ENCODE results near the gene COMMD7. TPM values are rescaled to one million over a fixed set of nuclear protein-coding genes. Genes with fewer than 3 reads are reported as not detected.
A peak's percentile ranks its signal among the peaks of the same experiment; 100 is the strongest.

The COMMD7 gene
- total RNA-seq, 1 donor from 2014 or later = 48.1 TPM

GRCh38 chr20:32761417-32761830, 18.2 kb upstream of the COMMD7 start:
- Mint-ChIP-seq H3K27ac (ENCODE audit: unreplicated experiment) (no peak overlapping the region), H3K9me3 (ENCODE audit: unreplicated experiment) (no peaks in the 10 kb centered on the region)
- TF ChIP-seq, protein P1, sequence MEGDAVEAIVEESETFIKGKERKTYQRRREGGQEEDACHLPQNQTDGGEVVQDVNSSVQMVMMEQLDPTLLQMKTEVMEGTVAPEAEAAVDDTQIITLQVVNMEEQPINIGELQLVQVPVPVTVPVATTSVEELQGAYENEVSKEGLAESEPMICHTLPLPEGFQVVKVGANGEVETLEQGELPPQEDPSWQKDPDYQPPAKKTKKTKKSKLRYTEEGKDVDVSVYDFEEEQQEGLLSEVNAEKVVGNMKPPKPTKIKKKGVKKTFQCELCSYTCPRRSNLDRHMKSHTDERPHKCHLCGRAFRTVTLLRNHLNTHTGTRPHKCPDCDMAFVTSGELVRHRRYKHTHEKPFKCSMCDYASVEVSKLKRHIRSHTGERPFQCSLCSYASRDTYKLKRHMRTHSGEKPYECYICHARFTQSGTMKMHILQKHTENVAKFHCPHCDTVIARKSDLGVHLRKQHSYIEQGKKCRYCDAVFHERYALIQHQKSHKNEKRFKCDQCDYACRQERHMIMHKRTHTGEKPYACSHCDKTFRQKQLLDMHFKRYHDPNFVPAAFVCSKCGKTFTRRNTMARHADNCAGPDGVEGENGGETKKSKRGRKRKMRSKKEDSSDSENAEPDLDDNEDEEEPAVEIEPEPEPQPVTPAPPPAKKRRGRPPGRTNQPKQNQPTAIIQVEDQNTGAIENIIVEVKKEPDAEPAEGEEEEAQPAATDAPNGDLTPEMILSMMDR (IDR thresholded peaks at IDR 0.05) = no peak

DNA sequence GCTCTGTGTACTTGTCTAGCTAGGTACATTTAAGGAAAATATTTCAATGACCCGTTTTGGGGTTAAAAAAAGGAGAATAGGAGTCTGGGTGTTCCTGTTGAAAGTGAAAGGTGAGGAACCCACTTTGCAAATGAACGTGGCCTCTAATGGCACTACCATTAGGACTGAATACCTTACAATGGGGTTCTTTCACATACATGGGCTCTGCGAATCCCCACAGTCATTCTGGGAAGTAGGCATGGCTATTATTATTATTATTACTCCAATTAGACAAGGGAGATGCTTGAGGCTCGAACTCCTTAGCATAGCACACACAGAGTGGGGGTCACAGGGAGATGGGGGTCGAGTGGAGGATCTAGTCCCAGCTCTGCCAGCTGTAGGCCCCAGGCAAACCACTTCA, 12.9 kb upstream of the COMMD7 start:
- Mint-ChIP-seq H3K4me1 (ENCODE audit: unreplicated experiment) (no peaks in the 10 kb centered on the region), H3K36me3 (ENCODE audit: unreplicated experiment) (no peaks in the 10 kb centered on the region), H3K27me3 (ENCODE audit: unreplicated experiment) (no peaks in the 10 kb centered on the region), H3K4me3 (ENCODE audit: unreplicated experiment) (no peak overlapping the region), H3K27ac (ENCODE audit: unreplicated experiment) (no peak overlapping the region), H3K9me3 (ENCODE audit: unreplicated experiment) (no peaks in the 10 kb centered on the region)
- TF ChIP-seq, protein P1 (IDR thresholded peaks at IDR 0.05) = no peak
- DNase-seq (ENCODE audit: extremely low spot score, unreplicated experiment) = no peak

More at GRCh38 chr20:32761417-32761830, 18.2 kb upstream of the COMMD7 start:
- Mint-ChIP-seq H3K4me3 (ENCODE audit: unreplicated experiment) (peak overlapping the region; percentile 69), H3K27me3 (ENCODE audit: unreplicated experiment) (no peaks in the 10 kb centered on the region), H3K4me1 (ENCODE audit: unreplicated experiment) (peaks cover 9% of the 10 kb centered on the region), H3K36me3 (ENCODE audit: unreplicated experiment) (no peaks in the 10 kb centered on the region)
- DNase-seq (ENCODE audit: extremely low spot score, unreplicated experiment) = no peak

GRCh38 chr20:32753731-32754130, 10.5 kb upstream of the COMMD7 start:
- H3K4me3 Mint-ChIP-seq (ENCODE audit: unreplicated experiment) = no peak overlapping the region
- DNase-seq (ENCODE audit: extremely low spot score, unreplicated experiment) = no peak
- H3K27ac Mint-ChIP-seq (ENCODE audit: unreplicated experiment) = no peak overlapping the region
- no peaks in the 10 kb centered on the region for H3K9me3 Mint-ChIP-seq (ENCODE audit: unreplicated experiment)
- no peaks in the 10 kb centered on the region for H3K27me3 Mint-ChIP-seq (ENCODE audit: unreplicated experiment)
- peaks cover 9% of the 10 kb centered on the region for H3K4me1 Mint-ChIP-seq (ENCODE audit: unreplicated experiment)
- TF ChIP-seq, protein P1 (IDR thresholded peaks at IDR 0.05) = no peak
- no peaks in the 10 kb centered on the region for H3K36me3 Mint-ChIP-seq (ENCODE audit: unreplicated experiment)

DNA sequence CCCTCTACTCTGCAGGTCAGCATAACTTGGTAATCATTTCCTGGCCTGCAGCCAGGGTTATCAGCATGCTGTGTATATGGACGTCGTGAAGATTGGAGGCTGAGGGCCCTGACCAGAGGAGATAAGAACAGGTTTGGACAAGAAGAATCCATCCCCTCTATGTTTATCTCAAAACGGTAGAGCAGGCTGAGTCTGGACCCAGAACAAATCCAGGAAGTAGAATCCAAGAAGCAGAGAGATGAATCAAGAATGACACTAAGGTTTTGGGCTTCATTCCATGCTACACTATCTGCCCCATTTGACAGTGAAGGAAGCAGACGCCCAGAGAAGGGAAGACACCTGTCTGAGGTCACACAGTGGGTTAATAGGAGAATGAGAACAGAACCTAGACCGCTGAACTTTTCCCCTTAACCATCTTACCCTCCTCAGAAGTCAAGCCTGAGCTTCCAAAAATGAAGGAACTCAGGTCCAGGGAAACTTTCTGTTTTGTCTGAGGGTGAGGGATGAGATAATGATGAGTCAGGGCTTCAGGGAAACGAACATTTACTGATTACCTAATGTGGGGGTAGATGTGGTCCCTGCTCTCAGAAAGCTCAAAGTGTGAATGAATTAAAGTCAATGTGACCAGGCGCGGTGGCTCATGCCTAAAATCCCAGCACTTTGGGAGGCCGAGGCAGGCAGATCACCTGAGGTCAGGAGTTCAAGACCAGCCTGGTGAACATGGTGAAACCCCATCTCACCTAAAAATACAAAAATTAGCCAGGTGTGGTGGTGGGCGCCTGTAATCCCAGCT, 9.4 kb upstream of the COMMD7 start:
- no peak for DNase-seq (ENCODE audit: extremely low spot score, unreplicated experiment)
- TF ChIP-seq, protein P1 (IDR thresholded peaks at IDR 0.05) = no peak
- H3K4me3 Mint-ChIP-seq (ENCODE audit: unreplicated experiment) = no peak overlapping the region
- H3K27me3 Mint-ChIP-seq (ENCODE audit: unreplicated experiment) = no peaks in the 10 kb centered on the region
- H3K27ac Mint-ChIP-seq (ENCODE audit: unreplicated experiment) = no peak overlapping the region
- H3K9me3 Mint-ChIP-seq (ENCODE audit: unreplicated experiment) = no peaks in the 10 kb centered on the region
- no peaks in the 10 kb centered on the region for H3K36me3 Mint-ChIP-seq (ENCODE audit: unreplicated experiment)
- H3K4me1 Mint-ChIP-seq (ENCODE audit: unreplicated experiment) = peaks cover 9% of the 10 kb centered on the region

GRCh38 chr20:32751702-32752457, 8.6 kb upstream of the COMMD7 start:
- no peak overlapping the region for H3K4me3 Mint-ChIP-seq (ENCODE audit: unreplicated experiment)

More at GRCh38 chr20:32751702-32752457, 8.6 kb upstream of the COMMD7 start:
- Mint-ChIP-seq H3K27ac (ENCODE audit: unreplicated experiment) (no peak overlapping the region), H3K36me3 (ENCODE audit: unreplicated experiment) (no peaks in the 10 kb centered on the region), H3K27me3 (ENCODE audit: unreplicated experiment) (no peaks in the 10 kb centered on the region), H3K9me3 (ENCODE audit: unreplicated experiment) (no peaks in the 10 kb centered on the region), H3K4me1 (ENCODE audit: unreplicated experiment) (peaks cover 9% of the 10 kb centered on the region)
- TF ChIP-seq, protein P1 (IDR thresholded peaks at IDR 0.05) = no peak
- DNase-seq (ENCODE audit: extremely low spot score, unreplicated experiment) = no peak
